ENCODE measurements around the gene RAPGEF1.
"Not testable (repeated sequence)": the region's sequence is repeated elsewhere in the genome, so short reads cannot be mapped to it uniquely, and the experiment has no call there.

The RAPGEF1 gene

GRCh38 chr9:131727184-131727759 lies 12.6 kb downstream of the RAPGEF1 start:
- FAIRE-seq = no peak

GRCh38 chr9:131724683-131725082 lies 15.2 kb downstream of the RAPGEF1 start:
- no peak for FAIRE-seq

GRCh38 chr9:131723632-131724031 lies 16.2 kb downstream of the RAPGEF1 start:
- no peak for FAIRE-seq

GRCh38 chr9:131722255-131722654 lies 17.6 kb downstream of the RAPGEF1 start:
- no peak for FAIRE-seq

GRCh38 chr9:131721076-131721475 lies 18.8 kb downstream of the RAPGEF1 start:
- FAIRE-seq = no peak

GRCh38 chr9:131720330-131720729 lies 19.5 kb downstream of the RAPGEF1 start:
- no peak for FAIRE-seq

GRCh38 chr9:131719262-131719908 lies 20.5 kb downstream of the RAPGEF1 start:
- no peak for FAIRE-seq

- FAIRE-seq = no peak
These were observed 22.0 kb downstream of the RAPGEF1 start for GRCh38 chr9:131717719-131718460.

- no peak for FAIRE-seq
These were observed 24.0 kb downstream of the RAPGEF1 start for GRCh38 chr9:131715906-131716305.

- no peak for FAIRE-seq
These were observed 25.1 kb downstream of the RAPGEF1 start for GRCh38 chr9:131714821-131715220.

GRCh38 chr9:131714161-131714646 lies 25.7 kb downstream of the RAPGEF1 start:
- no peak for FAIRE-seq

GRCh38 chr9:131713016-131713415 lies 26.9 kb downstream of the RAPGEF1 start:
- no peak for FAIRE-seq

GRCh38 chr9:131712151-131712716 lies 27.6 kb downstream of the RAPGEF1 start:
- FAIRE-seq = no peak

GRCh38 chr9:131709771-131710431 lies 30.0 kb downstream of the RAPGEF1 start:
- no peak for FAIRE-seq

- not testable (repeated sequence) for FAIRE-seq
These were observed 30.7 kb downstream of the RAPGEF1 start for GRCh38 chr9:131709010-131709770.

- no peak for FAIRE-seq
These were observed 31.5 kb downstream of the RAPGEF1 start for GRCh38 chr9:131708226-131709002.

- FAIRE-seq = no peak
These were observed 32.1 kb downstream of the RAPGEF1 start for GRCh38 chr9:131707733-131708157.

GRCh38 chr9:131707050-131707449 lies 32.8 kb downstream of the RAPGEF1 start:
- FAIRE-seq = no peak

GRCh38 chr9:131706608-131706970 lies 33.3 kb downstream of the RAPGEF1 start:
- no peak for FAIRE-seq

GRCh38 chr9:131704988-131705387 lies 34.9 kb downstream of the RAPGEF1 start:
- no peak for FAIRE-seq

Data from A204.1 (cell line).